Measurements from ENCODE around the gene IL6. TPM values are rescaled to one million over a fixed set of nuclear protein-coding genes. Genes with fewer than 3 reads are reported as not detected.

The IL6 gene
- total and polyA plus RNA-seq, 9 of the 15 experiments (the other 6 are each of a cell fraction or from before 2014, with no cell fraction given) = 0.76 to 2.9 (median 1.5) TPM

DNA sequence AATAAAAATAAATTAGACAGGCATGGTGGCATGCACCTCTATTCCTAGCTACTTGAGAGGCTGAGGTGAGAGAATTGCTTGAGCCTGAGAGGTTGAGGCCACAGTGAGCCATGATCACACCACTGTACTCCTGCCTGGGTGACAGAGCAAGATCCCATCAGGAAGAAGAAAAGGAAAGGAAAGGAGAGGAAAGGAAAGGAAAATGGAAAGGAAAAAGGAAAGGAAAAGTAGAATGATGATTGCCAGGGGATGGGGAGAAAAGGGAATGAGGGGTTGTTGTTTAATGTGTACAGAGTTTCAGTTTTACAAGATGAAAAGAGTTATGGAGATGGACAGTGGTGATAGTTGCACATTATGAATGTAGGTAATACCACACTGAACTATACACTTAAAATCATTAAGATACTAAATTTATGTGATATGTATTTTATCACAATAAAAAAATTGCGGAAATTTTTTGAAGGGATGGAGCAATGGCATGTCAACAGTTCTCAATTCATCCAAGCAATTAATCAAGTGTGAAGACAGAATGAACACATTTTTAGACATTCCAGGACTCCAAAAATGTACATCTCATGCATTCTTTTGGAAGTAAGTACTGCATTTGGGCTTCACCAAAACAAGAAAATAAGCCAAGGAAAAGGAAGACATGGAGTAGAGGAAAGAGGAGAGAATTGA, 44.3 kb downstream of the IL6 start (continued):
- TF ChIP-seq, protein P1, sequence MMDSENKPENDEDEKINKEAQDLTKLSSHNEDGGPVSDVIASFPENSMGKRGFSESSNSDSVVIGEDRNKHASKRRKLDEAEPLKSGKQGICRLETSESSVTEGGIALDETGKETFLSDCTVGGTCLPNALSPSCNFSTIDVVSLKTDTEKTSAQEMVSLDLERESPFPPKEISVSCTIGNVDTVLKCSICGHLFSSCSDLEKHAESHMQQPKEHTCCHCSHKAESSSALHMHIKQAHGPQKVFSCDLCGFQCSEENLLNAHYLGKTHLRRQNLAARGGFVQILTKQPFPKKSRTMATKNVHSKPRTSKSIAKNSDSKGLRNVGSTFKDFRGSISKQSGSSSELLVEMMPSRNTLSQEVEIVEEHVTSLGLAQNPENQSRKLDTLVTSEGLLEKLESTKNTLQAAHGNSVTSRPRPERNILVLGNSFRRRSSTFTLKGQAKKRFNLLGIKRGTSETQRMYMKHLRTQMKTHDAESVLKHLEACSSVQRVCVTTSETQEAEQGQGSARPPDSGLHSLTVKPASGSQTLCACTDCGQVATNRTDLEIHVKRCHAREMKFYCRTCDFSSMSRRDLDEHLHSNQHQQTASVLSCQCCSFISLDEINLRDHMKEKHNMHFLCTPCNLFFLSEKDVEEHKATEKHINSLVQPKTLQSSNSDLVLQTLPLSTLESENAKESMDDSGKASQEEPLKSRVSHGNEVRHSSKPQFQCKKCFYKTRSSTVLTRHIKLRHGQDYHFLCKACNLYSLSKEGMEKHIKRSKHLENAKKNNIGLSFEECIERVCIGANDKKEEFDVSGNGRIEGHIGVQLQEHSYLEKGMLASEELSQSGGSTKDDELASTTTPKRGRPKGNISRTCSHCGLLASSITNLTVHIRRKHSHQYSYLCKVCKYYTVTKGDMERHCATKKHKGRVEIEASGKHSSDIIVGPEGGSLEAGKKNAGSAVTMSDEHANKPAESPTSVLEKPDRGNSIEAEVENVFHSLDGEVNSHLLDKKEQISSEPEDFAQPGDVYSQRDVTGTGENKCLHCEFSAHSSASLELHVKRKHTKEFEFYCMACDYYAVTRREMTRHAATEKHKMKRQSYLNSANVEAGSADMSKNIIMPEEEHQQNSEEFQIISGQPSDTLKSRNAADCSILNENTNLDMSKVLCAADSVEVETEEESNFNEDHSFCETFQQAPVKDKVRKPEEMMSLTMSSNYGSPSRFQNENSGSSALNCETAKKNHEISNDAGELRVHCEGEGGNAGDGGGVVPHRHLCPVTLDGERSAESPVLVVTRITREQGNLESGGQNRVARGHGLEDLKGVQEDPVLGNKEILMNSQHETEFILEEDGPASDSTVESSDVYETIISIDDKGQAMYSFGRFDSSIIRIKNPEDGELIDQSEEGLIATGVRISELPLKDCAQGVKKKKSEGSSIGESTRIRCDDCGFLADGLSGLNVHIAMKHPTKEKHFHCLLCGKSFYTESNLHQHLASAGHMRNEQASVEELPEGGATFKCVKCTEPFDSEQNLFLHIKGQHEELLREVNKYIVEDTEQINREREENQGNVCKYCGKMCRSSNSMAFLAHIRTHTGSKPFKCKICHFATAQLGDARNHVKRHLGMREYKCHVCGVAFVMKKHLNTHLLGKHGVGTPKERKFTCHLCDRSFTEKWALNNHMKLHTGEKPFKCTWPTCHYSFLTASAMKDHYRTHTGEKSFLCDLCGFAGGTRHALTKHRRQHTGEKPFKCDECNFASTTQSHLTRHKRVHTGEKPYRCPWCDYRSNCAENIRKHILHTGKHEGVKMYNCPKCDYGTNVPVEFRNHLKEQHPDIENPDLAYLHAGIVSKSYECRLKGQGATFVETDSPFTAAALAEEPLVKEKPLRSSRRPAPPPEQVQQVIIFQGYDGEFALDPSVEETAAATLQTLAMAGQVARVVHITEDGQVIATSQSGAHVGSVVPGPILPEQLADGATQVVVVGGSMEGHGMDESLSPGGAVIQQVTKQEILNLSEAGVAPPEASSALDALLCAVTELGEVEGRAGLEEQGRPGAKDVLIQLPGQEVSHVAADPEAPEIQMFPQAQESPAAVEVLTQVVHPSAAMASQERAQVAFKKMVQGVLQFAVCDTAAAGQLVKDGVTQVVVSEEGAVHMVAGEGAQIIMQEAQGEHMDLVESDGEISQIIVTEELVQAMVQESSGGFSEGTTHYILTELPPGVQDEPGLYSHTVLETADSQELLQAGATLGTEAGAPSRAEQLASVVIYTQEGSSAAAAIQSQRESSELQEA (IDR thresholded peaks at IDR 0.05; ENCODE audit: low read depth) = no peak
- TF ChIP-seq CEBPB (tag; IDR thresholded peaks at IDR 0.05) (no peak), ELF4 (CRISPR knock-in tag; IDR thresholded peaks at IDR 0.05) (no peak), ZNF57 (CRISPR knock-in tag; IDR thresholded peaks at IDR 0.05) (no peak), MIER1 (IDR thresholded peaks at IDR 0.05; ENCODE audit: low read depth) (no peak), MAFF (IDR thresholded peaks at IDR 0.05; ENCODE audit: low read length) (no peak), HOXB6 (CRISPR knock-in tag; IDR thresholded peaks at IDR 0.05; ENCODE audit: borderline replicate concordance) (no peak), ZNF589 (CRISPR knock-in tag; IDR thresholded peaks at IDR 0.05; ENCODE audit: low read depth) (no peak), RFX1 (IDR thresholded peaks at IDR 0.05) (no peak)
- TF ChIP-seq, protein P2, sequence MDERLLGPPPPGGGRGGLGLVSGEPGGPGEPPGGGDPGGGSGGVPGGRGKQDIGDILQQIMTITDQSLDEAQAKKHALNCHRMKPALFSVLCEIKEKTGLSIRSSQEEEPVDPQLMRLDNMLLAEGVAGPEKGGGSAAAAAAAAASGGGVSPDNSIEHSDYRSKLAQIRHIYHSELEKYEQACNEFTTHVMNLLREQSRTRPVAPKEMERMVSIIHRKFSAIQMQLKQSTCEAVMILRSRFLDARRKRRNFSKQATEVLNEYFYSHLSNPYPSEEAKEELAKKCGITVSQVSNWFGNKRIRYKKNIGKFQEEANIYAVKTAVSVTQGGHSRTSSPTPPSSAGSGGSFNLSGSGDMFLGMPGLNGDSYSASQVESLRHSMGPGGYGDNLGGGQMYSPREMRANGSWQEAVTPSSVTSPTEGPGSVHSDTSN (CRISPR knock-in tag; IDR thresholded peaks at IDR 0.05; ENCODE audit: low read depth) = no peak
- TF ChIP-seq, protein P2 (tag; conservative IDR thresholded peaks at IDR 0.05; ENCODE audit: low read depth) = peak; percentile 23; the same call in 1 of the 2 replicates
